ENCODE results near the gene M1AP. TPM values are rescaled to one million over a fixed set of nuclear protein-coding genes. Genes with fewer than 3 reads are reported as not detected.

Gene M1AP
- total RNA-seq, 4 donors from 2014 or later = 0.56 to 1.8 (median 0.91) TPM

GRCh38 chr2:74533464-74533863, 114.7 kb downstream of the M1AP start:
- no peak for ATAC-seq (ENCODE audit: low FRiP score)
- no peak for DNase-seq (ENCODE audit: low spot score)
- TF ChIP-seq CTCF (IDR thresholded peaks at IDR 0.05) = no peak

DNA sequence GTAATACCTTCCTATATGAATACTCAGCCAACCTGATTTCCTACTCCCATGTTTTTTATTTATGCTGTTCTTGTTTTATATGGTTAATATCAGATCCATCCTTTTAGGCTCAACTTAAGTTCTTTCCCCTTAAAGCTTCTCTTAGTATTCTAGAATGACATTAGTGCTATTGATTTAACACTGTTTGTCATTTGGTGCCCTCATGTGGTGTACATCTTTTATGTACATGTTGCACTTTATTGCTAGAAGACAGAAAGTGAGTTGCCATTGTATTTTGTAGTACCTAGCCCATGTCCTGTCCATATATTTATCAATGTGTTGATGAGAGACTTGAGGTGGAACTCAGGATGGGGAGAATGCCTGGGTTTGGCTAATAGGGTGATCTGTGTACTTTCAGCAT, 115.9 kb downstream of the M1AP start:
- DNase-seq (ENCODE audit: low spot score) = no peak
- TF ChIP-seq CTCF (IDR thresholded peaks at IDR 0.05) = no peak
- no peak for ATAC-seq (ENCODE audit: low FRiP score)

GRCh38 chr2:74531666-74532065, 116.5 kb downstream of the M1AP start:
- peak; percentile 20 for DNase-seq (ENCODE audit: low spot score)
- no peak for TF ChIP-seq CTCF (IDR thresholded peaks at IDR 0.05)
- no peak for ATAC-seq (ENCODE audit: low FRiP score)

DNA sequence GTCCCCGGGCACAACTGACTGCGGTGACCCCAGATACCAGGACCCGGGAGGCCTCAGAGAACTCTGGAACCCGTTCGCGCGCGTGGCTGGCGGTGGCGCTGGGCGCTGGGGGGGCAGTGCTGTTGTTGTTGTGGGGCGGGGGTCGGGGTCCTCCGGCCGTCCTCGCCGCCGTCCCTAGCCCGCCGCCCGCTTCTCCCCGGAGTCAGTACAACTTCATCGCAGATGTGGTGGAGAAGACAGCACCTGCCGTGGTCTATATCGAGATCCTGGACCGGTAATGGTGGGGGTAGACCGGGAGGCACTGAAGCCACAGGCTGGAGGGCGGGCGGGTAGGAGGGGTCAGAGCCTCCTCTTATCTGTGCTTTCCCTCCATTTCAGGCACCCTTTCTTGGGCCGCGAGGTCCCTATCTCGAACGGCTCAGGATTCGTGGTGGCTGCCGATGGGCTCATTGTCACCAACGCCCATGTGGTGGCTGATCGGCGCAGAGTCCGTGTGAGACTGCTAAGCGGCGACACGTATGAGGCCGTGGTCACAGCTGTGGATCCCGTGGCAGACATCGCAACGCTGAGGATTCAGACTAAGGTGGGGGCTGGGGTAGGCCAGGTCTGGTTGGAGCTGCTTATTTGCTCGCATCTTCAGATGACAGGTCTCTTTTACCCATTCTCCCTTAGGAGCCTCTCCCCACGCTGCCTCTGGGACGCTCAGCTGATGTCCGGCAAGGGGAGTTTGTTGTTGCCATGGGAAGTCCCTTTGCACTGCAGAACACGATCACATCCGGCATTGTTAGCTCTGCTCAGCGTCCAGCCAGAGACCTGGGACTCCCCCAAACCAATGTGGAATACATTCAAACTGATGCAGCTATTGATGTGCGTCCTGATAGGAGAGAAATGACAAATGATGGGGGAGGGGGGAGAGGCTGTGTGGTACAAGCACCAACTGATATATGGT, 117.6 kb downstream of the M1AP start:
- peak; percentile 25 for ATAC-seq (ENCODE audit: low FRiP score)
- peak; percentile 30 for DNase-seq (ENCODE audit: low spot score)
- TF ChIP-seq CTCF (IDR thresholded peaks at IDR 0.05) = no peak

DNA sequence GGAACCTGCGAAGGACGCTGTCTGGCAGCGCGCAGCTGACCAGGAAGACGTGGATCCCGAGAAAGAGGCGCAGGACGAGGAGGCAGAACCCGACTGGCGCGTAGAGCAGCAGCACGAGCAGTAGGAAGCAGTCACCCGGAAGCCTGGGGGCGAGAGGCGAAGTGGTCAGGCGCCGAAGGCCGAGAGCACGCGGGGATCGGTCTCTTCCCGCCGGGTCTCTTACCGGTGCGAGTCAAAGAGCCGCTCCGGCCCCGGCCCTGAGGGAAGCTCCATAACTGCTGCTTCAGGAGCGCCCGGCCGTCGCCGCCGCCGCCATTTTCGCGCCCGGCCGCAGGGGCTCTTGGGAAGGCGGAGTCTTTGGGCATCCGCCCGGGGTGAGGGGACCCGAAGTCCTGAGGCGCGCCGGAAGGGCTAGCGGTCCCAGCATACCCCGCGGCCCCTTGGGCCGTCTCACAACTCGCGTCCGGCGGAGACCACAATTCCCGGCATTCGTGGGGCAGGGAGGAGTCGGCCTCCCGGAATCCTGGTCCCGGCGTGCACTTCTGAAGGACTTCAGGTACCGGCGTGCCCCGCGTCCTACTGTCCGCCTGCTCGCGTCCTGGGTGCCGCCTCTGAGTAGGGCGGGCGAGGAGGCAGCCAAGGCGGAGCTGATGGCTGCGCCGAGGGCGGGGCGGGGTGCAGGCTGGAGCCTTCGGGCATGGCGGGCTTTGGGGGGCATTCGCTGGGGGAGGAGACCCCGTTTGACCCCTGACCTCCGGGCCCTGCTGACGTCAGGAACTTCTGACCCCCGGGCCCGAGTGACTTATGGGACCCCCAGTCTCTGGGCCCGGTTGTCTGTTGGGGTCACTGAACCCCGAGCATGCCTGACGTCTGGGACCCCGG, 118.5 kb downstream of the M1AP start, which contains the start of the genes AUP1 and HTRA2:
TSS of gene AUP1 (minus strand) at position 350 of the 882 bp plus-strand sequence. CDS start at position 273, 77 bp downstream.
TSS of gene HTRA2 (plus strand) at position 577 of the 882 bp plus-strand sequence. CDS start at position 651, 74 bp downstream.
- ATAC-seq (ENCODE audit: low FRiP score) (peak; percentile 98), DNase-seq (ENCODE audit: low spot score) (peak; percentile 73)
- no peak for TF ChIP-seq CTCF (IDR thresholded peaks at IDR 0.05)

DNA sequence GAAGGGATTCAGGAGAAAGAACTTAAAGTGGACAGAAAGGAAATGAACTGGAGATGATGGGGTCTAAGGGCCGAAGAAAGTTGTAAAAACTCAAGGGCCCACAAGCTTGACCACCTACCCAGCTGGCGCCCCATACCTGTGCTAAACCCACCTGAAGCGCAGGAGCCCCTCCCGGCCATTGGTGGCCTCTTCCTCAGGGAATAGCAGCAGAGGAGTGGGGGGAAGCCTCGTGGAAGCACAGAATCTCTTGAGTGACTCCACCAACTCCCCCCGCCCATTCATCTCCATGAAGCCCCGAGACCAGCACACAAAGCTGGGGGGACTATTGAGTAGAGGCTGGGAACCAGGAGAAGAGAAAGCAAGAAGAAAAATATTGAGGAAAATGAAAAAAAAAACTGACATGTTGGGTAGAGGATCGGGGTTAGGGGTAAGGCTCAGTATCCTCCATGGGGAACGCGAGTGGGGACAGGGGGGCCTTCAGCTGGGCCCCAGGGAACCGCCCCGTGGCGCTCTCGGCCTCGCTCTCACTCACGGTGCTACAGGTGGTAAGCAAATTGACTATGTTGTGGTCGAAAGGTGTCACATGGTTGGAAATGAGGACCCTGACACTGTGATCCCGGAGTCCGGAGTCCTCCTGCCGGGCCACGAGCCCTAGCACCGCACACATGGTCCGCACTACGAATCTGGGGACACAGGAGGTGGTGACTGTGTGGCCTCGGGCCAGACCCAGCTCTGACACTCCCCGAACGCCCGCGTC, 119.4 kb downstream of the M1AP start:
- no peak for DNase-seq (ENCODE audit: low spot score)
- ATAC-seq (ENCODE audit: low FRiP score) = peak; percentile 31
- no peak for TF ChIP-seq CTCF (IDR thresholded peaks at IDR 0.05)
